Bone marrow (tissue), 2 donors: Measurements from ENCODE around the gene LRRC4C.
"Not testable (repeated sequence)": the region's sequence is repeated elsewhere in the genome, so short reads cannot be mapped to it uniquely, and the experiment has no call there.

Experiments used
- DNase-seq, 2 donors: peaks; one replicate each; lab custom pipeline; 2025; lab: John Stamatoyannopoulos, UW

Gene LRRC4C

DNA sequence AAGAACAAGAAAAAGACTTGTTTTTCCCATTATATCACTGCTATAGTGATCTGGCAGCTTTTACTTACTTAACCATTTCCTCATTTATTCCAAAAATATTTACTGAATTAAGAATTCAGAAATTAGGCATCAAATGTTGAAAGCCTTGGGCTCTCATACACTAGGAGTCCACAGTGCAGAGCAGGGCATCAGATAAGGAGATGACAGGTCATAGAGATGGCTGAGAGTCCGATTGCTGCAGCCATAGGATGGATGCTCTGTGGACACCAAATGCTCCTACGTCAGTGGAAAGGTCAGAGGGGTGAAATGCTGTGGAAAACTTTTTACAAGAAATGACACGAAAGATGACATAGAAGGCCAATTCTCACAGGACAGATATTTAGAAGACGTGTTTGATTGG lies 771.1 kb downstream of the LRRC4C start:
- no peak for DNase-seq

DNA sequence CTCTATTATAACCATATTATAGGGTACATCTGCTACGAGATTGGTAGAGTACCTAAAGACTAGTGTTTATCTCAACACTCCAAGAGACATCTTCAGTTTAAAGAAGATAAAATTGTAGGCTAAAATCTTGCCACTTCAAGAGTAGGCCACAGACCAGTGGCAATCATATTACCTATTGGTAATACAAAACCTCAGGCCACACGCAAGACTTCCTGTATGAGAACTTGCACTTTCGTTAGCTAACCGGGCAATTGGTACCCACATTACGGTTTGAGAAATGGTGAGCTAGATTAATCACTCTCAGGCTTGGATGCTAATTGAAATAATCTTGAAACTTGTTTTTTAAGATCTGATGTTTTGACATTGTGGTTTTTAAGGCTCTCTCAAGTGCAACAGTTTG lies 772.7 kb downstream of the LRRC4C start:
- DNase-seq: no peak

GRCh38 chr11:40683010-40683409 lies 776.4 kb downstream of the LRRC4C start:
- DNase-seq: no peak

- no peak for DNase-seq
Observed at GRCh38 chr11:40679276-40679675, 780.2 kb downstream of the LRRC4C start.

- no peak for DNase-seq
Observed at GRCh38 chr11:40647295-40647694, 812.2 kb downstream of the LRRC4C start.

DNA sequence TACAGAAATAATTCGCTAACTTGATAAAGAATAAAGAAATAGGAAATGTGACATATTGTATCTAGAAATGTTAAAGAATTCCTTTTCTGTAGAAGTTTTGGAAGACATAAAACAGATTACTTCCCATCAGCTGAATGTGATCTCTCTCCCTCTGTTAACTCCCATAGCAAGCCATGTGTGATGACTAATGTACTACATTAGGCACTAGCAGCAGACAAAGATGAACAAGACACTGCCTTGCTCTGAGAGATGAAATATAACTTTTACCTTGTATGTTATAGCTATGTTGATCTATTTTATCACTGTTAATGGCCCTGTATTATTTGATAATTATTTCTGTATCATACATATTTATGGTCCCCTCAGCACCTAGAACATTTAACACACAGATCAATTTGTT lies 817.2 kb downstream of the LRRC4C start:
- DNase-seq: no peak

DNA sequence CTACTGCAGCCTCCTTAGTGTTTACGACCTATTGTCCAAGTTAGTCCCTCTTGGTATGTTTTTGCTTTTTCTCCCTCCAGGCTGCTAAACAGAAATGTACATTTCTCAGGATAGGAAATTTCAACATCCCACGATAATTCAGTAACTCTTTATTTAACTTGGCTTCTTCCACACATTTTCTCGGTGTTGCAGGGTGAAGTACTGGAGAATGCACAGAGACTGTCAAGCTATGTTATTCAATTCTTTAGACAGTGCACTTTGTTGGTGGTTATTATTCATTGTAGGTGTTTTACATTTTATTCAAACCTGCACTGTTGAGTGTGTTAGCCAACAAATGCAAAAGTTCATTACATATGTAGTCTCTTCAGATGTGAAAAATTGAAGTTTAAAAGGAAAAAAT lies 839.8 kb downstream of the LRRC4C start:
- no peak for DNase-seq

GRCh38 chr11:40606800-40607199 lies 852.7 kb downstream of the LRRC4C start:
- no peak for DNase-seq

DNA sequence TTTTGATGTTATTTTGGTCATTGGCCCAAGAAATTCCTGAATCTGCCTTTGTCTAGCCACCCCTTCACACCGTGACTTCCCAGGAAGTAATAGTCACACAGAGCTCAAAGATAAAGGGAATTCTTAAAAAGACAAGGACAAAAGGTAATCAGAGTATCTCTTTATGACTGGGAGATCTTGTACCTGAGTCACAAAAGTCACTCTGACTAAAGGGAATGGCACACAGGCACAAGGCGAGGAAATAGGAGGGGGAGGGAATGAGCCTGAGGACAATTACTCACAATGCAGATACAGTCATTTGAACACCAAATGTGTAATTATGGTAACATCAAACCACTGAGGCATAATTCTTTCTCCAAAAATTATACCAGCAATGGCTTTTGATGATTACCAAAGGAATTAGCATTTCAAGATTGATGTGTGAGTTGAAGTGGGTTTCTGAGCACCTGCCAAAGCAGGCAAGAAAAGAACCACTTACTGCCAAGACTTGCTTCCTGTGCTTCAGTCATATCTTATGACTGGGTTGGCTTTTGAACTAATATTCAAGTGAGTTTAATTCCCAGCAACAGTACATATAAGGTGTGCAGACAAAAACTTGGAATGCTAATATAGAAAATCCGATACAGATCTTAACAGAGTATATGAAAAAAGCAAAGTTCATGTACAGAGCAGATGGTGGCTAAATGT lies 856.4 kb downstream of the LRRC4C start:
- DNase-seq: no peak

GRCh38 chr11:40597546-40598113 lies 861.8 kb downstream of the LRRC4C start:
- no peak for DNase-seq

GRCh38 chr11:40573254-40573891 lies 886.1 kb downstream of the LRRC4C start:
- no peak for DNase-seq

GRCh38 chr11:40569947-40570531 lies 889.4 kb downstream of the LRRC4C start:
- DNase-seq: no peak

- DNase-seq: no peak
Observed at GRCh38 chr11:40567392-40567791, 892.1 kb downstream of the LRRC4C start.

DNA sequence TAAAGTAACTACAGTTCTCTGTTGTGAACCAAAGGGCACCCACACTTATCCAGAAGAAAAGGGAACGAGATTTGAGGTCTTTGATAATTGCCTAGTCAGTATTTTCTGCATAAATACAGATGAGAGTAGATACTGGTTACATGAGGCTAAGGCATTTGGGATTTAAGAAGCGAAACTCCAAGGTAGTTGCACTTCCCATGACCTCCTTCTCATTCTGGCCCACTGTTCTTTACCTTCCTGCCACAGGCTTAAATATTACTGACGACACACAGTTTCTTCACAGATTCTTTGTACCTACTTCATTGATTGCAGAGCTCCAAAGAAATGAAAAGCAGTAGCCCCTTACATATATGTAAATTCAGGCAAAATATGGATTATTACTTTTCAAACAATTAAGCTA lies 915.3 kb downstream of the LRRC4C start:
- no peak for DNase-seq

- no peak for DNase-seq
Observed at GRCh38 chr11:40542821-40543220, 916.6 kb downstream of the LRRC4C start.

DNA sequence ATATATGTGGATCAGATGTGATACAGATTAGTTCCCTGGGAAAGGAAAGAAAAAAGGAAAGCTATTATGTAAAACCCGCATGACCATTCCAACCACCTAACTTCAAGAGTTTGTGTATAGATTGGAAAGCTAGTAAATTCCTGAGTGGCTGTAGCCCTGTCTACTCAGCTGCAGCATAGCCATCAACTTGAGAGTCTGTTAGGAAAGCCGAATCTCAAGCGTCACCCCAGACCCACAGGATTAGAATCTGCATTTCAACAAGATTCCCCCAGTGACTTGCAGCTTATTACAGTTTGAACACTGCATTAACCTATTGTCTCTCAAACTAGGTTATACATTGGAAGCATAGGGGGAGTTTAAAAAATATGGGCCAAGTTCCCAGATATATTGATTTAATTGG lies 921.7 kb downstream of the LRRC4C start:
- DNase-seq: no peak

- DNase-seq: not testable (repeated sequence)
Observed at GRCh38 chr11:40522080-40522479, 937.4 kb downstream of the LRRC4C start.

DNA sequence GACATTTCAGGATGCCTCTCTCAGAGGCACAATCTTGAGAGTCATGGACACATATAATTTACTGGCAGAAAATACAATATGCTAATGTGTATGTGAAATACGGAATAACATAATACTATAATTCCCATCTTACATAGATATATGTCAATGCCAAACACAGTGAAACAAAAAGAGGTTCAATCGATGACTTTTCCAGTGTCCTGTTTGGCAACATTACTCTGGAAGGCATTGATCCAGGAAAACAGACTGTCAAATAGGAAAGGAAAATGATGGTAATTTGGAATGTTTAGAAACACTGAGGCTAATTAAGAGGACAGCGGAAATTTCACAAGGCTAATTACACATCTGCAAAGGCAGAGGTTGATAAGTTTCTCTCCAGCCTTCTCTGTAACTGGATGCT lies 942.3 kb downstream of the LRRC4C start:
- no peak for DNase-seq

- no peak for DNase-seq
Observed at GRCh38 chr11:40514124-40514523, 945.3 kb downstream of the LRRC4C start.

DNA sequence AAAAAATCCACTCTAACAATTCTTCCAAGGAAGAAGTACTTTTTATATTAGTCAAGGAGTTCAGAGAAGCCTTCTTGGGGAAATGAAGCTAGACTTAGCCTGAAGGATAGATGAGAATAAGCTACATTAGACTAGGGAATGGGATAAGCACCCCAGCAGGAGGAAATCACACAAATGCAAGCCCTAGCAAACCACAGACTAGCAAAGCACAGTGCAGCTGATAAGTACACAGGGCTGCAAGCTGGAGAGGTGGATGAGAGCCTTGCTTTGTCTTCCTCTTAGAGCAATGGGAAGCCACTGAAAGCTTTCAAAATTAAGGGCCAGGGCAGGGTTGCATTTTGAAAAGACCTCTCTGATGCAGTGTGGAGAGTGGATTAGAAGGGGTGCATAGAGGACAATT lies 946.2 kb downstream of the LRRC4C start:
- no peak for DNase-seq

GRCh38 chr11:40508303-40508702 lies 951.1 kb downstream of the LRRC4C start:
- DNase-seq: no peak

GRCh38 chr11:40506226-40506625 lies 953.2 kb downstream of the LRRC4C start:
- DNase-seq: no peak

DNA sequence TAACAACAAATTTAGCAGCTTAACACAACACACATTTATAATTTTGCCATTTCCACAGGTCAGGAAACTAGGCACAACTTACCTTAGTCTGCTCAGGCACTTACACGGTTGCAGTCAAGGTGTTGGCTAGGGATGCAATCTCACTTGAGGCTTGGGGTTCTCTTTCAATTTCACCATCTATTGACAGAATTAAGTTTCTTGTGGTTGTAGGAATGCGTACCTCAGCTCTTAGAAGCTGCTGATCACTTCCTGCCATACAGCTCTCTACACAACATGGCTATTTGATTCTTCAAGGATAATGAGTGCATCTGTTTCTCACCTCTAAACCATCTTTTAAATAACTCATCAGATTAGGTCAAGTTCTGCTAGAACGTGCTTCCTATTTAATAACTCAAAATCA lies 968.1 kb downstream of the LRRC4C start:
- DNase-seq: no peak
